Osteoblast (primary cell): ENCODE results near the gene PUM1. TPM values are rescaled to one million over a fixed set of nuclear protein-coding genes. Genes with fewer than 3 reads are reported as not detected.

Experiments used
- DNase-seq: peaks from one replicate; pipeline ENCODE4 v3.0.0; 2011; ENCODE audit warnings: low spot score, mixed read lengths; ENCODE audit not compliant: insufficient read length; ENCODE audit errors: missing footprints
- H2AFZ ChIP-seq: 2 replicates; pipeline ENCODE4 v1.6.0; 2011; ENCODE audit warnings: mild to moderate bottlenecking, low read length
- H3K27ac ChIP-seq: 2 replicates; pipeline ENCODE4 v1.5.1; 2011; ENCODE audit warnings: mild to moderate bottlenecking, low read depth, low read length, moderate library complexity
- H3K27me3 ChIP-seq: 2 replicates; pipeline ENCODE4 v1.6.0; 2012; ENCODE audit warnings: mild to moderate bottlenecking, control low read depth, inconsistent platforms, low read length, moderate library complexity; ENCODE audit not compliant: insufficient read depth
- H3K36me3 ChIP-seq: 2 replicates; pipeline ENCODE4 v1.5.1; 2011; ENCODE audit warnings: mild to moderate bottlenecking, low read length, control low read depth, moderate library complexity; ENCODE audit not compliant: insufficient read depth
- H3K4me1 ChIP-seq: 2 replicates; pipeline ENCODE4 v1.5.1; 2011; ENCODE audit warnings: mild to moderate bottlenecking, low read length, control low read depth, moderate library complexity; ENCODE audit not compliant: insufficient read depth
- H3K4me2 ChIP-seq: 2 replicates; pipeline ENCODE4 v1.6.0; 2011; ENCODE audit warnings: mild to moderate bottlenecking, low read length; ENCODE audit not compliant: insufficient read depth
- H3K4me3 ChIP-seq: fragments of 200-600 bp; sonication (generic); 3 replicates; pipeline ENCODE4 v1.5.1; 2012; ENCODE audit warnings: mild to moderate bottlenecking, low read length, inconsistent platforms; ENCODE audit not compliant: insufficient read depth
- H3K79me2 ChIP-seq: 2 replicates; pipeline ENCODE4 v1.6.0; 2012; ENCODE audit warnings: mild to moderate bottlenecking, low read length, control low read depth, inconsistent platforms; ENCODE audit not compliant: insufficient read depth
- H3K9me3 ChIP-seq: 2 replicates; pipeline ENCODE4 v1.5.1; 2011; ENCODE audit warnings: low read depth, low read length, control low read depth
- H4K20me1 ChIP-seq: 2 replicates; pipeline ENCODE4 v1.6.0; 2012; ENCODE audit warnings: mild to moderate bottlenecking, low read length, control low read depth; ENCODE audit not compliant: insufficient read depth
- CTCF ChIP-seq: IDR thresholded peaks from 2 replicates; pipeline ENCODE4 v1.5.1; 2011; ENCODE audit warnings: mild to moderate bottlenecking, low read depth, low read length, moderate library complexity; ENCODE audit errors: extremely low read depth
- total RNA-seq: library from RNA; depleted of rRNA; stranded (reverse); fragments of >200 nt; gene quantifications from 2 replicates; pipeline ENCODE4 v1.2.3, GENCODE V29; 2012

Gene PUM1
- total RNA-seq, 1 donor = 68.8 TPM

GRCh38 chr1:31069392-31069791, 3.9 kb upstream of the PUM1 start:
- Histone ChIP-seq H4K20me1 (peaks cover under 1% of the 10 kb centered on the region), H3K36me3 (no peaks in the 10 kb centered on the region), H3K27ac (no peak overlapping the region), H2AFZ (no peak overlapping the region), H3K79me2 (peaks cover 11% of the 10 kb centered on the region), H3K27me3 (no peaks in the 10 kb centered on the region), H3K9me3 (no peaks in the 10 kb centered on the region), H3K4me1 (no peaks in the 10 kb centered on the region), H3K4me3 (no peak overlapping the region), H3K4me2 (no peak overlapping the region)
- DNase-seq = no peak
- no peak for TF ChIP-seq CTCF

GRCh38 chr1:31064718-31065309, 703 bp downstream of the PUM1 start:
- peaks cover 39% of the 10 kb centered on the region for H4K20me1 ChIP-seq
- peak; percentile 67 for DNase-seq
- no peaks in the 10 kb centered on the region for H3K27me3 ChIP-seq
- H3K4me3 ChIP-seq = peak overlapping the region; percentile 84
- no peaks in the 10 kb centered on the region for H3K9me3 ChIP-seq
- no peaks in the 10 kb centered on the region for H3K36me3 ChIP-seq
- H3K4me2 ChIP-seq = peak overlapping the region; percentile 80
- H3K4me1 ChIP-seq = peaks cover 16% of the 10 kb centered on the region
- H2AFZ ChIP-seq = peak overlapping the region; percentile 99
- peaks cover 56% of the 10 kb centered on the region for H3K79me2 ChIP-seq
- H3K27ac ChIP-seq = peak overlapping the region; percentile 92
- no peak for TF ChIP-seq CTCF

- H3K4me1 ChIP-seq = peaks cover 16% of the 10 kb centered on the region
- peaks cover 45% of the 10 kb centered on the region for H4K20me1 ChIP-seq
- no peaks in the 10 kb centered on the region for H3K27me3 ChIP-seq
- H3K4me3 ChIP-seq = peak overlapping the region; percentile 84
- peaks cover 4% of the 10 kb centered on the region for H3K36me3 ChIP-seq
- TF ChIP-seq CTCF = no peak
- H3K79me2 ChIP-seq = peaks cover 62% of the 10 kb centered on the region
- no peaks in the 10 kb centered on the region for H3K9me3 ChIP-seq
- H3K27ac ChIP-seq = peak overlapping the region; percentile 55
- peak overlapping the region; percentile 80 for H3K4me2 ChIP-seq
- no peak overlapping the region for H2AFZ ChIP-seq
- DNase-seq = peak; percentile 15
Measured at GRCh38 chr1:31064111-31064717, 1.3 kb downstream of the PUM1 start.

GRCh38 chr1:31063631-31064030, 1.9 kb downstream of the PUM1 start:
- H4K20me1 ChIP-seq = peaks cover 51% of the 10 kb centered on the region
- H3K27me3 ChIP-seq = no peaks in the 10 kb centered on the region
- peak; percentile 53 for DNase-seq
- H3K4me1 ChIP-seq = peaks cover 16% of the 10 kb centered on the region
- peaks cover 9% of the 10 kb centered on the region for H3K36me3 ChIP-seq
- peak overlapping the region; percentile 80 for H3K4me2 ChIP-seq
- no peak overlapping the region for H2AFZ ChIP-seq
- TF ChIP-seq CTCF = no peak
- peaks cover 68% of the 10 kb centered on the region for H3K79me2 ChIP-seq
- H3K4me3 ChIP-seq = peak overlapping the region; percentile 84
- peak overlapping the region; percentile 55 for H3K27ac ChIP-seq
- H3K9me3 ChIP-seq = no peaks in the 10 kb centered on the region
